ENCODE data around the gene ROBO1.

Gene ROBO1

DNA sequence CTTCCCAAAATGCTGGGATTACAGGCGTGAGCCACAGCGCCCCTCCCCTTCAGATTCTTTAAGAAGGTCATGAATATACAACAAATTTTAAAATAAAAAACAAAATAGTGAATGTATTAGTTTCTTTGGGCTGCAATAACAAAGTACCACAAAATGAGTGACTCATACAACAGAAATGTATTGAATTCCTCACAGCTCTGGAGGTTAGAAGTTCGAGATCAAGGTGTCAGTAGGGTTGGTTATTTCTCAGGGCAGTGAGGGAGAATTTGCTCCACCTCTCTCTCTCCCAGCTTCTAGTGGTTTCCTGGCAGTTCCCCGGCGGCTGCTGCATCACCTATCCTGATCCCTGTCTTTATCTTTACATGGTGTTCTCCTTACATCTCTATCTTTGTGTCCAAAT lies 804.0 kb downstream of the ROBO1 start:
- no peak for DNase-seq

DNA sequence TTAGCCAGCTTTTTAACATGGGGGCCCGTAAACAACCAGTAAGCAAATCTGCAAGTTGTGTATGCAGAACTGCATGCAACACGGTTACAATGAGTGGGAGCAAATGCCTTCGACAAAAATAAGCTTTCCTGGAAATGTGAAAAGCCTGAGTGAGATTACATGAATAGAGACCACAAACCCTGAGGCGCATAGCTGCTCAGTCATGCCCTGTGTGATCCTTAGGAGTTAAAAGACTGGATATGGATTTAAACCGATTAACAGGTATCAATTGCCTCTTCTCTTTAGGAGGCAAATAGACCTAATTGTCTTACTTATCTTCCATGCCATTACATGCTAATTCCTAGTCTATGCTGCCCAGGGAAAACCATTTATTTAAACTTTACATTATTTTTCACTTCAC lies 810.3 kb downstream of the ROBO1 start:
- no peak for DNase-seq

DNA sequence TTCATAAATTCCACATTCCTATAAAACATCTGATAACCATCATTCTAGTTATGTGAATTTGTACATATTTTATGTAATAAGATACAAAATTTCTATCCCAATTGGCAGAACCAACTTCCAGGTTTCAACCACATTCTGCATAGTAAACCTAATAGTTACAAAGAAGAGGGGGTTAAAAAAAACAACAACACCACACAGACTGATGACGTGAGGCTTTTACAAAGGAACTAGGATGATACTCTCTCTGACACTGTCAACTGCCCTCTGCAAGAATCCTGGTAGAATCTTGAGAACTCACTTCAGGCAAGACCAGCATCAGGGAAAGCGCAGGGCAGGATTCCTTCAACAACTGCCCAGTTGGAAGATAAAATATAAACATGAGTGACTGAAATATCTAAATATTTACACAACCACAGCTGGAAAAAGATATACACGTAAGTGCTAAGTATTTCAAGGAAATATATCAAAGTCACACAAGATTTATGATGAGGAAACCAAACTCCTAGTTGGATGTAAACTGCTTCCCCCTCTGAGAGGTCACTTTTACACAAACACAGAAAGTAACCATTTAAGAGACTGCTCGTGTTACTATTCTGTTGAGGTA lies 816.4 kb downstream of the ROBO1 start:
- no peak for DNase-seq

DNA sequence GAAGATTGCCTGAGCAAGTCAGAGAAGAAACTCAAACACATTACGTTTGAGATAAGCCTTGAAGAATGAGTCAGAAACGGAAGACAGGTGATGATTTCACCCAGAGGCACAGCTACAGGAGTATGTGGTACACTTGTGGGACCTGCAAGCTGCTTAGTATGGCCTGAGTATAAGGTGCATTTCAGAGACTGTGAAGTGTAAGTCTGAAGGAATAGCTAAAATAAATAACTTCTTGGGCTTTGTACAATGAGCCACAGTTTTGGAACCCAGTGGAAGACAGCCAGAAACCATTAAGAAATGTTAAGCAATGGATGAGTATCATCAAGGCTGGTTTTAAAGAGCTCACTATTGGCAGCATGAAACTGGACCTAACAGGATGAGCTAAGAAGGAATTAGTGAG lies 826.2 kb downstream of the ROBO1 start:
- DNase-seq = no peak

DNA sequence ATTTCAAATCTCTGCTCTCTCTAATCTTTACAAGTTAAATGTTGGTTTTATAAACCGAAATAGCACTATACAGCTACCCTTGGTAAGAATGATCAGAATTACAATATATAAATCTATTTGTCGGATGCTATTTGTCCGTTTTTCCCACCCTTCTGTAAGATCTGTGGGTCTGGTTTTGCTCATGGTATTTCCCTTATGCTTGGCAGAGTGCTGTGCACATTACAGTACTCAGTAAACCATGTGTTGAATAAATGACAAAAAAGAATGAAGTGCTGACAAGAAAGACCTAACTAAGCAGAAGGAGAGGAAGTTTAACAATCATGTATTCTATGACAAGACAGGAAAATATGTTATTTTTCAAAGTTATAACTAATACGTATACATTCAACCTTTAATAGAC lies 827.2 kb downstream of the ROBO1 start:
- DNase-seq = no peak

DNA sequence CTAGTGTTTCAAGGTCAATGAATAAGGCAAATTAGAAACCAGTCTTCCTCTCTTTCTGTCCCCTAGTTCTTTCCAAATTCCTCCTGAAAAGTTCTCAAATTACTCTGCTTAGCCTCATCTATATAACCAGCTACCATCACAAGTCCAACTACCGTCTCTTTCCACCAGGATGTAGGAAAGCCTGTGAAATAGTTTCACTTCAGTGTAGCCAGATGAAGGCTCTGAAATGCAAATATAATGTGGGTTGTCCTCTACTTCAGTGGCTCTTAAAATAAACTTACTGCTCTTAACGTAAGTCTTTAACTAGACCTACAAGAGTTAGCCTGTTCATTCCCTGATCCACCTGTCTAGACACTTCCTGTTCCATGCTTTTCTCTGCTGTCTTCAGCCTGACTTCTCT lies 827.7 kb downstream of the ROBO1 start:
- no peak for DNase-seq

DNA sequence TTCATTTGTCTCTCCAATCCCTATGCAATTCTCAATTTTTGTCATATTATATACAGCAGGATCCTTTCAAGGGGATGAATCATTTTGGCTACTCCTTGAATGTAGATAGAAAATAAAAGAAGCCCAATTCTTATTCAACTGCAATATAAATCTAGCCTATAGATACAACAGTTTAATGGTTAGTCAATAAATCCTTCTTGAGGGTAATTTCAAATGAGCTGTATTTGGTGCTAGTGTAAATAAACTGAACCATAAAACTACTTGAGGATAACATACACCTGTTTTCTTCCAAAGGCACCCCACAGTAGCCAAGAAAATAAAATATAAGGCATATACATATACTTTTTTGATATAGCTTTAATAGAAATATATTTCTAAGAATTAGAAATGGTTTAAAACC lies 830.3 kb downstream of the ROBO1 start:
- DNase-seq = no peak

DNA sequence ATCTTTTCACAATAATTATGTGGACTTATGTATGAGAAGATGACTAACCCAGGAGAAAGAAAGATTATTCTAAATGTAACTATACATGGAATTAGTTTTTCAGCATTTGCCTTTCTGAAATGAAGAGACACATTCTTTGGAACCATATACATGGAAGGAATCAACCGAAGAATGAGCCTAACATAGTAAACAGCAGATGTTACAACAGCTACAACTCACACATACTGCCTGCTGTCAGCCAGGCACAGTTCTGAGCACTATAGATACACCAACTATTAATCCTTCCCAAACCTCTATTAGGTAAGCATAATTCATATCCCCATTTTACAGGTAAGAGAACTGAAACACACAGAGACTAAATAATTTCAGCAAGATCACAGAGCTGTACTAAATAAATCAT lies 840.0 kb downstream of the ROBO1 start:
- DNase-seq = no peak

DNA sequence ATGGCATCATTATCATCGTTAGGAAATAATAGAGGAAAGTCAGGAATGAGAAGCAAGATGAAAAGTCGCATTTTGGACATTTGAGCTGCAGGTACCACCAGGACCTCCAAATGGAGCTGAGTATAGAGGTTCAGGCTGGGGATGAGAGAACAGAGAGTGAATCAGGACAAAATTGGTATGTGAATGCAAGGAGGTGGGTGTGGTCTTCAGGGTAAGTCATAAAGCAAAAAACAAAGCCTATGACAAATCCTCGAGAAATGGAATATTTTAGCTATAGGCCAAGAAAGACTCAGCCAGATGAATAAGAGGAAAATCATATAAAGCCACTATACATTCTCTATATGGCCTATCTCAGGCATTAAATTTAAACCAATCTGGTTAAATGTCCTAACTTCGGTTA lies 841.3 kb downstream of the ROBO1 start:
- DNase-seq = no peak

DNA sequence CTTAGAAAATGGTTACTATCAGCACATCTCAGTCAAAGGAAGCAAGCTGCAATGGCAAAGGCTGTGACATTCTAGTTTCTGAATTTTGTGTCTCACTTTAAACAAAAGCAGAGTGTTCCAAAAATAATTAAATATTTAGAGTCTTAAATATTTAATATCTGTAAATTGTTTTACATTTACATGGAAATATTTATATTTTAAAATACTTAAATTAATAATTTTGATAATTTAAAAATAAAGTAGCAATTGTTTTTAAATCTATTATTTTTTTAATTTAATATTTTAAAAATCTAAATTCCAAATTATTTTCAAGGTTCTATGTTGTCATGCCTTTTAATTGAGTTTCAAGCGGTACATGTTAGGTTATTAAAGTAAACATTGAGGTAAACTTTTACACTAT lies 843.1 kb downstream of the ROBO1 start:
- DNase-seq = no peak

DNA sequence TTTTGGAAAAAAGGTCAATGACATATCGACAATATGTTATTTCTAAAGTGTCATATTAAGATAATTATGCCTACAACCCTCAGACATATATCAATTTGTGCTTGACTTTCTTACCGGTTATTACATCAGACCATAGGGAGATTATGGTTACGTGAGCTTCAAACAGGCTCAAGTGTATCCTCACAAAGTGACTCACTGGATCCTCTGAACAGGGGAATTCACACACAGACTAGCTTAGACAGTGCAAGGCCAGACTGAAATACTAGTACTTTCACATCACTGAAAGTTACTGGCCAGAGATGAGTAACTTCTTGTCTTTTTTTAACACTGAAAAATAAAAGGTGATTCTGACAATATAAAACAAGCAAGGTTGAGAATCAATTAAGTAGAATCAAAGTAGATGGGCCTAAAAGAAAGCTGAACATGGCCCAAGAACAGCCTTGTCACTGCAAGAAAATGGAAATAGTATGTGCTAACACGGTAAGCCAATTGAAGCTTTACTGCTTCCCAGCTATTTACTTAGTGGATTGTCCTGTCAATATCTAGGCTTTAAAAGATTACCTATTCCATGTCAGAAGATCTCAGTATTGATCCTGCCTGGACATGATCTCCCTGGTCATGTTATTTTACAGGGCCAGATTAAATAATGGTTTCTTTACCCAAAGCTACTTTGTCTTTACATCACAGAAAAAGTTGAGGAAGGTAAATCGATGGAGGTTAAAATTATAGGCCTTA lies 848.6 kb downstream of the ROBO1 start:
- no peak for DNase-seq

DNA sequence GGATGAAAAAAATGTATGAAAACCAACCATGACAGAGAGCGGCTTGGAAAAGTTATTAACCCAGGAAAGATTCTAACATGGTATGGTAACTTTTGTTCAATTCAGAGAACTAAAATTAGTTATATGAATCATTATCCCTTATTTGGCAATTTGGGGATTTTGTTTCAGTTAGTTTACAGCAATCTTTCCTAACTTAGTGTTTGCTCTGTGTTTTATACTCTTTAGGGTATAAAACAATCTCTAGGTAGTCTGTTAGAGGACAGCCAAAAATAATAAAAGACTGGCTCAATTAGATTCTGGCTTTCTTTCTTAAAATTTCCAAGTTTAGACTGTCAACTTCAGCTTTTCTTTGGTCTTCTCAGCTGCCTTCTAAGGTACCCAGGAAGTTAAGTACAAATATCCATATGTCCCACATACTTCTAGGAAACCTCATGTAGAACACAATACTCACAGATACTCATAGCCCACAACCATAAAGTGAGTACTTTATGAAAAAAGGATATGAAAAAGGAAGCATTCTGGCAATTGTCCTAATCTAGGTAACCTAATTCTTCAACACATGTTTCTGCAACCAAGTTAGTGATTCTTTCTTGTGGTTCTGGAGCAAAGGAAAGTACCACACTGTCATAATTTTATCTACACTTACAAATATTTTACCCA lies 849.3 kb downstream of the ROBO1 start:
- DNase-seq = no peak

DNA sequence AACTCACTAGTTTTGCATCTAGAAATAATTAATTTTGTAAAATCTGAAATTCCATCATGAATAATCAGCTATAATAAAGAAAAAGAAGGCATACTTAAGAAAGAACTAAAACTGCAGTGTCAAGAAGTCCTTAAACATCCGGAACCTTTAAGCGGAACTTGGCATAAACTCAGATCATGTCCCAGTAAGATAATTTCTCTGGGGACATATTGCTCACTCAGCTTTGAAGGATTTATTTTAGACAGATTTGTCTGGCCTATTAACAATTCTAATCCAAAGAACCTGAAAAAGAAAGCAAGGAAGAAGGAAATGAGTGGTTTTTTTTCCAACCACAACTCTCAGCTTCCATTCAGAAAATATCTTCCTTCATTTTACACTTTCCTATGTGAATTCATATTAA lies 850.3 kb downstream of the ROBO1 start:
- no peak for DNase-seq

DNA sequence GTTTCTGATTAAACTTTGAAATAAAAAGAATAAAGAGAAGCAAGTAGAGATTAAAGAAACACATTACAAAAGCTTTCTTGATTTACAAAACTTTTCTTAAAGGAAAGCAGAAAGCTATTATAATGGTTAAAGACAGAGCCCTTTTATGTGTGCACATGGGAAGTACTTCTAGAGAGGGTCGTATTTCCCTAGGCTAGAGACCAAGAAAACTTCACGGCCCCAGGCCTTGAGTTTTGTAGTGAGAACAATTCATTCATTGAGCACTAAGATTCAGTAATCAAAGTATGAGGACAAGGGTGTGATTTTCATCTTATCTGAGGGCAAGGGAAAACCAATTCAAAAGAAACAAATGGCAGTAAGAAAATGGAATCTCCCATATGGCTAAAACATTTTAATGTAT lies 854.1 kb downstream of the ROBO1 start:
- no peak for DNase-seq

DNA sequence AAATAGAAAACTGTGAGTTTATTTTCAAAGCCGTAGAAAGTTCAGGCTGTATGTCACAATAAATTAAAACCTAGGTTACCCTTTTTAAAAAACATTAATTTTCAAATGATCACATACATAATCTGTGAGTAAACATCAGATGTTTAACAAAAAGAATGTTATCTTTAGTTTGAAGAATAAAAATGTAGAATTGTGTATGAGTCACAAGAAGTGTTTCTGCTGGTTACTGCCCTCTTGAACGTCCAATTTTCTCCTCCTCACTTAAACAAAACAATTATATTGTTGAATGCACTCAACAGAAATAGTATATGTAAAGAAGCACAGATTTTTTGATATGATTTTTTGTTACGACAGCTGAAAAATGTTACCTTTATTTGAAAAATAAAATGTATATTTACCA lies 855.1 kb downstream of the ROBO1 start:
- DNase-seq = no peak

DNA sequence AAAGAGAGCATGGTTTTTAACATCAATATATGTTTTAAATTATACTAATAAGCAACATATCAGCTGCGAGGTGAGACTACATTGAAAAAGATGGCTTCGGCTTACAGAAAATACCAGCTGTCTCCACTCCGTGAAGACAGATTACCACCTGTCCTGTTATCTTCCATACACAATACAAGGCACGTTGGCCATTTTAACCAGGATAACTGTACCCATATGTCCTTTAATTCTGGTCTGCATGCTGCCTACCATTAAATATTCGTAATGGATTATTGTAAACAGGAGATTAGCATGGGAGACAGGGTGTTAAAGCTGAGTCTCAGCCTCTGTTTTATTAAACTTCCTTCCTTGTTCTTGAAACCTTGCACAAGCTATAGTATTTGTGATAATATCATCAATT lies 855.5 kb downstream of the ROBO1 start:
- no peak for DNase-seq

DNA sequence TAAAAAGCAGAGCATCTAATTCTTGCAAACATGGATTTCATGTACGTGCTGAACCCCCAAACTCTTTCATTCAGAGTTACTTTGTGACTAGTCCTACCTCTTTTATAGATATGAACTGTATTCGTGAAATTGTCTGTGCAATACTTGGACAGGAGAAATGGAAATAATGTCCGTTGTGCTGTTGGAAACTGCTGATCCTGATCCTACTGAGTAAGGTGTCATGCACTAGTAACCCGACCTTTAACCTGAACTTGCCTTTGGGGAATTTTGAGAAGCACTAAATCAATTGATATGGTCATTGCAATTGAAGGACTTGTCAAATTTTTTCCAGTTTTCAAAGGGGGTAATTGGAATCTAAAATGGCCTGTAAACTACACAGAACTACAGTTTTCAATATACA lies 856.4 kb downstream of the ROBO1 start:
- DNase-seq = no peak

DNA sequence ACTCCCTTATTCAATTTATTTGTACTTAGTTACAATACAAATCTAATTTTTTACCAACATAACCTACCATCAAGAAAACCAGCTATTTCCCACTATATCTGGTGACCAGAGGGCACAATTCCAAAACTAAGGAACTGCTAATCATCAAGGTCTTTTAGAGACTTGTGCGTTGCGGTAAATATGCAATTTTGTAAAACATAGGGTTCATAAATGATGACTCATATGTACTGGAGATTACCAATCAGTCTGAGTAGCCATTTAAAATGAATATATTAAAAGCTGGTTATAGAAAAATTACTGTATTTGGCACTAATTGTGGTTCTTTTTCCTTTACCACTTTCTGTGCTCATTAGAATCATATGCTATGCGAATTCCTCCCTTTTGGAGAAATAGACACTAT lies 859.6 kb downstream of the ROBO1 start:
- DNase-seq = no peak

DNA sequence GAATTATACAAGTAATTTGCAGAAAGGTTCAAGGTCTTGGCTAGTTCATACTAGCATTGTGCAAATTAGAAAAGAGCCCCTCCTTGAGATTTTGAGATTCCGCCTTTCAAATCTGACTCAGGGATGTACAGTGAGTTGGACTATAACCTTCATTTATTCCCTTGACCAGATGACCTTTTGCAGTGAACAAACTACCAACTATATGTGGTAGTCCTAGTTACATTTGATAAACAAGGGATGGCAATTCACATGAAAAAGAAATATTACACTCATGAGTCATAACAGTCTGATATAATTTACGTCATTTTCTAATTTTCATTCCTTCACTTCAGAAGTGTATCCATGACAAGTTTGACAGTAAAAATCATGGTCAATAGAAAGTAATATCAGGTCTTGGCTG lies 860.4 kb downstream of the ROBO1 start:
- no peak for DNase-seq

DNA sequence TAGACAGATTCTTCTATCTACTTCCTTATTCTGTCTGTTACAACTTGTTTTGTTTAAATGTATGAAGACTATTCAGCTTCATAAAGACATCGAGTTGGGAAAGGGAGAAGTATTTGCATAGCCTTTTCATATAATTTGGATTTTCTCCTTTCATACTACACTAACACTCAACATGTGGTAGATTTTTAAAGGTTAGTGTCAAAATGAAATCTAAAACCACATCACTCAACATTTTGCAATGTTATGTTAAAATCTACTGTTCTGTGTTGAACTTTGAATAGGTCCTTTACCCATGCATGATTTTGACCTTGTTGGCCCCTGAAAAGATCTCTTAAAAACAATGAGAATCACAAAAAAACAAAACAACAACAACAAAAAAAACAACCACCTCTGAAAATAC lies 860.9 kb downstream of the ROBO1 start:
- no peak for DNase-seq

DNA sequence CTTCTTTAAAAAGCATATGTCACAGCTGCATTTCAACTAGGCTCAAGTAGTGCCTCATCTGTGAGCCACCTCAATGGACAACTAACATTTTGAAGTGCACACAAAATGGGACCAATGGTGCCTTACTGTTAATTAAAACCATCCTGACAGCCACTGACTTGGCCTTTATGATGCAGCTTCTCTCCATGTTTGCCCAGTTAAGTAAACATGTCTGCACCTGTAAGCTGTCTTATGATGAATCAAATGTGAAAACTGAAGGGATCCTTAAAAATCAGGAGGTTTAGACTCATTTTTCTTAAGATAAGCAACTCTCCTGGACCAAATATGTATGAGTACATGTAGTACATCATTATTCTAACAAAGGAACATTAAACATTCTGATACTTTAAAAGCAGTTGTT lies 861.6 kb downstream of the ROBO1 start:
- no peak for DNase-seq

DNA sequence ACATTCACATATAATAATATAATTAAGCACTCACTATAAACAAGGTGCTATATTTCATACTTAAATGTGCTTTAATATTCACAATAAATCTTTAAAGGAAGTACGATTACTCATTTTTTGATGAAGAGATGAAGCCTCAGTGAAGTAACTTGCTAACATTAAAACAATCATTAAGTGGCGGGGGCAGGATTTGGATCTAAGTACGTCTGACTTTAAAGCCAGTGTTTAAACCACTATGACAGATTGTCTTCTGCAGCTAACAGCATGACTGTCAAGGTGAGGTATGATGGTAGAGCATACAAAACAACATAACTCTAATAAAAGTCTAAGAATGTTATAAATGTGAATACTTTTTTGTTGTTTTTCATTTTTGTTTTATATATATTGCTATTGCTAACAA lies 862.1 kb downstream of the ROBO1 start:
- DNase-seq = no peak

DNA sequence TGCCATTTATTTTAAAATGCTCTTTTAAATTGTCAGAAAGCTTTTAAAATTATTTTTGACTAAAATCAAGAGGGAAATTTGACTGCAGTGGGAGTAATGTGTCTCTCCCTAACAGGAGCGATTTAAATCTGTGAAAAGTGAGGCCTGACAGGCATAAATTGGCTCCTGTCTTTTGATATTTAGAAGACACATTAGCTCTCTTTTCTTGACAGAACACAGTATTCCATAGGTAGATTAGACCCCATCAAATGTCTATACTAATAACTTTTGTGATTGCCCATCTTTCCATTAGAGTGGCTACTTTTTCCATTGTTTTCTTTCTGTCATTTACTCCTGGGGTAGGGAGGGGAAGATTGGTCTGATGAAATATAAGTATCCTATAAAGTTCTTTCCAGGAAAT lies 866.3 kb downstream of the ROBO1 start:
- DNase-seq = no peak

DNA sequence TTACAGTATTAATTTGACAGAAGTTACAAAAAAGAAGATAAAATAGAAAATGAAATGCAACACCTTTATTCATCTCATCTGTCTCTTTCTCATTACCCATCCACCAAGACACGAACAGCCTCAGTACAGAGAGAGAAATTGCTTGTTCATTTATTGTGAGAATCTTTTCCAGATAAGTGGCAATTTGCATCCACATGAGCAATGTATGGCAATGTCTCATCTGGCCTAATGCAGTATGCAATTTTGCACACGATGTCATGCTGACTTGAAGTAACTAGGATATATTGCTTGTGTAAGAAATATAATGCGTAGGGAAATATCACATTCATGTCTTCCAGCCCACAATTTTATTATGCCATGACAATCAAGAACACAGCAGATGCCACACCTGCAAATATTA lies 866.9 kb downstream of the ROBO1 start:
- DNase-seq = no peak

DNA sequence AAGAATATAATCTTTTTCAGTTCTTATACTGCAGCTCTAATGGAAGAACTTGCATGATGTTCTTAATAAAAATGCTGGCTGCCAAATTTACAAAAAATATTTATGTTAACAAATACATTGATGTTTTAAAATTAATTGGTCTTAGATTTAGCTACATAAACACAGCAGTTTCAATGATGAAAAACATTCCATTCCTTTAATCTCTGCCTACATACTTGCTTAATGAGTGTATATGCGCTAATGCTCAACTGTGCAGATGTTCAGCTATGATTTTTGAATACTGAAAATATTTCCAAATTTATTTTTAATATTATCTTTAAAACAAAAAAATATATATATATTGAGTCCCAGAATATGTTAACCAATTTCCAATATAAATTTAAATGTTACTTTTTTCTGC lies 867.4 kb downstream of the ROBO1 start:
- no peak for DNase-seq
